Measurements from ENCODE around the gene CSNK1G1.

CSNK1G1 gene

GRCh38 chr15:64134345-64134829 lies 221.6 kb downstream of the CSNK1G1 start:
- DNase-seq, result peak; percentile 92
- no peak for TF ChIP-seq CTCF (IDR thresholded peaks at IDR 0.05; ENCODE audit: low read depth, low read length)
- H3K9me3 ChIP-seq, result no peaks in the 10 kb centered on the region
- H3K36me3 ChIP-seq, result peaks cover 77% of the 10 kb centered on the region
- H3K27me3 ChIP-seq, result no peaks in the 10 kb centered on the region
- no peak overlapping the region for H3K4me3 ChIP-seq (ENCODE audit: low read depth, low read length)
- H3K4me1 ChIP-seq, result peaks cover 14% of the 10 kb centered on the region

GRCh38 chr15:64133623-64134344 lies 222.2 kb downstream of the CSNK1G1 start:
- no peak for TF ChIP-seq CTCF (IDR thresholded peaks at IDR 0.05; ENCODE audit: low read depth, low read length)
- no peak for DNase-seq
- Histone ChIP-seq H3K27me3 (no peaks in the 10 kb centered on the region), H3K36me3 (peaks cover 80% of the 10 kb centered on the region), H3K9me3 (no peaks in the 10 kb centered on the region), H3K4me1 (peaks cover 14% of the 10 kb centered on the region), H3K4me3 (ENCODE audit: low read depth, low read length) (no peak overlapping the region)

GRCh38 chr15:64132217-64132616 lies 223.8 kb downstream of the CSNK1G1 start:
- H3K4me3 ChIP-seq (ENCODE audit: low read depth, low read length), result no peak overlapping the region
- H3K4me1 ChIP-seq, result peaks cover 14% of the 10 kb centered on the region
- no peak for DNase-seq
- peaks cover 88% of the 10 kb centered on the region for H3K36me3 ChIP-seq
- no peak for TF ChIP-seq CTCF (IDR thresholded peaks at IDR 0.05; ENCODE audit: low read depth, low read length)
- H3K27me3 ChIP-seq, result no peaks in the 10 kb centered on the region
- H3K9me3 ChIP-seq, result no peaks in the 10 kb centered on the region

GRCh38 chr15:64131547-64131946 lies 224.4 kb downstream of the CSNK1G1 start:
- Histone ChIP-seq H3K4me1 (peaks cover 14% of the 10 kb centered on the region), H3K9me3 (no peaks in the 10 kb centered on the region), H3K4me3 (ENCODE audit: low read depth, low read length) (no peak overlapping the region), H3K27me3 (no peaks in the 10 kb centered on the region), H3K36me3 (peaks cover 87% of the 10 kb centered on the region)
- TF ChIP-seq CTCF (IDR thresholded peaks at IDR 0.05; ENCODE audit: low read depth, low read length), result no peak
- no peak for DNase-seq

GRCh38 chr15:64130159-64130558 lies 225.8 kb downstream of the CSNK1G1 start:
- H3K36me3 ChIP-seq, result peaks cover 84% of the 10 kb centered on the region
- no peaks in the 10 kb centered on the region for H3K9me3 ChIP-seq
- no peak for DNase-seq
- H3K4me1 ChIP-seq, result peaks cover 14% of the 10 kb centered on the region
- TF ChIP-seq CTCF (IDR thresholded peaks at IDR 0.05; ENCODE audit: low read depth, low read length), result no peak
- H3K27me3 ChIP-seq, result no peaks in the 10 kb centered on the region
- H3K4me3 ChIP-seq (ENCODE audit: low read depth, low read length), result no peak overlapping the region

- H3K9me3 ChIP-seq, result no peaks in the 10 kb centered on the region; the same call in 1 of the 2 replicates
- H3K4me1 ChIP-seq, result no peaks in the 10 kb centered on the region
- no peak overlapping the region for H3K4me3 ChIP-seq (ENCODE audit: low read depth, low read length)
- DNase-seq, result no peak
- TF ChIP-seq CTCF (IDR thresholded peaks at IDR 0.05; ENCODE audit: low read depth, low read length), result no peak
- H3K36me3 ChIP-seq, result peaks cover 79% of the 10 kb centered on the region
- H3K27me3 ChIP-seq, result no peaks in the 10 kb centered on the region
Measured at GRCh38 chr15:64127521-64128270, 228.3 kb downstream of the CSNK1G1 start.

Measured in BE2C (cell line).